IMR-90 (cell line): ENCODE data around the gene TALDO1. TPM values are rescaled to one million over a fixed set of nuclear protein-coding genes. Genes with fewer than 3 reads are reported as not detected.

ENCODE experiments used
- ATAC-seq: fragments of 200-7000 bp; cut with Tn5 transposase; 2 replicates; pipeline ENCODE4 v1.9.1; 2020; ENCODE audit warnings: low read depth, mild to moderate bottlenecking, moderate library complexity
- BruUV-seq: library from RNA; stranded (reverse); fragments of 400-500 nt; replicated peaks from 2 replicates; lab custom pipeline; 2021; lab: Mats Ljungman, UMichigan
- CTCF ChIA-PET: fragments of 300-600 bp; formaldehyde crosslinking; extraction: SDS; loops from one replicate; lab custom pipeline; 2021; ENCODE audit warnings: antibody characterized with exemption; lab: Yijun Ruan, JAX
- POLR2A ChIA-PET: fragments of 300-600 bp; sonication (Branson Sonifier 250); formaldehyde crosslinking; loops from one replicate; lab custom pipeline; 2022; ENCODE audit warnings: antibody characterized with exemption; ENCODE audit not compliant: unreplicated experiment; lab: Charles Lee
- DNase-seq: peaks from one replicate; pipeline ENCODE4 v3.0.0; 2013
- H2AFZ ChIP-seq: replicated peaks from 2 replicates; pipeline ENCODE3; 2013; ENCODE audit warnings: low read length, mild to moderate bottlenecking; ENCODE audit not compliant: poor library complexity
- H2AK5ac ChIP-seq: 2 replicates; pipeline ENCODE4 v1.6.1; 2013; ENCODE audit warnings: low read depth, low read length, inconsistent platforms
- H2AK9ac ChIP-seq: replicated peaks from 2 replicates; pipeline ENCODE3; 2013; ENCODE audit warnings: mild to moderate bottlenecking, low read depth, low read length, moderate library complexity; ENCODE audit not compliant: poor library complexity
- H2BK120ac ChIP-seq: 2 replicates; pipeline ENCODE4 v1.6.1; 2013; ENCODE audit warnings: low read depth, low read length, inconsistent platforms
- H2BK15ac ChIP-seq: 3 replicates; pipeline ENCODE4 v1.6.1; 2013; ENCODE audit warnings: low read depth, low read length, inconsistent platforms
- H2BK20ac ChIP-seq: 2 replicates; pipeline ENCODE4 v1.6.1; 2013; ENCODE audit warnings: low read depth, mild to moderate bottlenecking, inconsistent platforms, low read length, moderate library complexity
- H2BK5ac ChIP-seq: 2 replicates; pipeline ENCODE4 v1.6.1; 2013; ENCODE audit warnings: mild to moderate bottlenecking, low read depth, low read length, inconsistent platforms; ENCODE audit not compliant: poor library complexity, severe bottlenecking
- H3K14ac ChIP-seq: replicated peaks from 2 replicates; pipeline ENCODE4 v1.6.1; 2013; ENCODE audit warnings: low read depth, low read length, inconsistent platforms
- H3K18ac ChIP-seq: 2 replicates; pipeline ENCODE4 v1.6.1; 2013; ENCODE audit warnings: low read depth, low read length, control low read depth
- H3K23ac ChIP-seq: 2 replicates; pipeline ENCODE4 v1.6.1; 2013; ENCODE audit warnings: low read depth, low read length, inconsistent platforms
- H3K27ac ChIP-seq: 2 replicates; pipeline ENCODE4 v1.5.1; 2013; ENCODE audit warnings: mild to moderate bottlenecking, control low read depth, low read length; ENCODE audit not compliant: insufficient read depth
- H3K27me3 ChIP-seq: 2 replicates; pipeline ENCODE4 v1.6.1; 2013; ENCODE audit warnings: low read length; ENCODE audit not compliant: control insufficient read depth, insufficient read depth
- H3K36me3 ChIP-seq: 2 replicates; pipeline ENCODE4 v1.6.1; 2013; ENCODE audit warnings: low read length, mixed read lengths; ENCODE audit not compliant: control insufficient read depth, insufficient read depth
- H3K4ac ChIP-seq: 2 replicates; pipeline ENCODE4 v1.6.1; 2013; ENCODE audit warnings: low read depth, low read length, inconsistent platforms
- H3K4me1 ChIP-seq: 2 replicates; pipeline ENCODE4 v1.6.1; 2013; ENCODE audit warnings: low read length, mixed read lengths; ENCODE audit not compliant: control insufficient read depth, insufficient read depth
- H3K4me2 ChIP-seq: 2 replicates; pipeline ENCODE4 v1.6.1; 2013; ENCODE audit warnings: low read depth, mild to moderate bottlenecking, control low read depth, low read length, moderate library complexity
- H3K4me3 ChIP-seq: 2 replicates; pipeline ENCODE4 v1.5.1; 2013; ENCODE audit warnings: low read depth, mild to moderate bottlenecking, control low read depth, low read length, moderate library complexity; ENCODE audit not compliant: insufficient read depth
- H3K56ac ChIP-seq: 2 replicates; pipeline ENCODE4 v1.6.1; 2013; ENCODE audit warnings: low read length, inconsistent platforms; ENCODE audit not compliant: insufficient read depth; ENCODE audit errors: extremely low read depth
- H3K79me1 ChIP-seq, 2 experiments: 2 replicates each; pipeline ENCODE4 v1.6.1; 2013; ENCODE audit warnings: low read length in 2 of 2, inconsistent platforms in 1 of 2, low read depth in 1 of 2
- H3K9ac ChIP-seq: 2 replicates; pipeline ENCODE4 v1.6.1; 2013; ENCODE audit warnings: low read depth, low read length, control low read depth
- H3K9me1 ChIP-seq: 2 replicates; pipeline ENCODE4 v1.6.1; 2013; ENCODE audit warnings: low read length, inconsistent platforms; ENCODE audit not compliant: insufficient read depth
- H3K9me3 ChIP-seq: 2 replicates; pipeline ENCODE4 v1.6.1; 2013; ENCODE audit warnings: low read length; ENCODE audit not compliant: control insufficient read depth, insufficient read depth
- H4K20me1 ChIP-seq: 2 replicates; pipeline ENCODE4 v1.6.1; 2013; ENCODE audit warnings: low read length, inconsistent platforms; ENCODE audit not compliant: insufficient read depth
- H4K5ac ChIP-seq: 2 replicates; pipeline ENCODE4 v1.6.1; 2013; ENCODE audit warnings: mild to moderate bottlenecking, low read depth, low read length, control low read depth
- H4K8ac ChIP-seq, 2 experiments: 2 replicates each; pipeline ENCODE4 v1.6.1; 2013; ENCODE audit warnings: low read depth in 2 of 2, low read length in 2 of 2, control low read depth in 1 of 2, inconsistent platforms in 1 of 2
- H4K91ac ChIP-seq: 2 replicates; pipeline ENCODE4 v1.6.1; 2013; ENCODE audit warnings: low read depth, low read length, inconsistent platforms; ENCODE audit not compliant: insufficient read depth
- BHLHE40 ChIP-seq: fragments of 150-350 bp; IDR thresholded peaks from 2 replicates; pipeline ENCODE4 v1.6.1; 2016; ENCODE audit warnings: mild to moderate bottlenecking, low read depth, low read length
- CEBPB ChIP-seq: IDR thresholded peaks from 2 replicates; pipeline ENCODE4 v1.6.1; 2012; ENCODE audit warnings: low read depth, low read length, improper control_type of control experiment
- CHD1 ChIP-seq: IDR thresholded peaks from 2 replicates; pipeline ENCODE4 v1.6.1; 2012; ENCODE audit warnings: low read depth, low read length, improper control_type of control experiment
- FOS ChIP-seq: fragments of 150-350 bp; IDR thresholded peaks from 2 replicates; pipeline ENCODE4 v1.6.1; 2016; ENCODE audit warnings: low read depth, low read length
- MAFK ChIP-seq: IDR thresholded peaks from 2 replicates; pipeline ENCODE4 v1.6.1; 2012; ENCODE audit warnings: low read depth, low read length, improper control_type of control experiment
- MAZ ChIP-seq: IDR thresholded peaks from 2 replicates; pipeline ENCODE4 v1.6.1; 2012; ENCODE audit warnings: low read depth, mild to moderate bottlenecking, low read length, improper control_type of control experiment, moderate library complexity, borderline replicate concordance
- MXI1 ChIP-seq: IDR thresholded peaks from 2 replicates; pipeline ENCODE4 v1.6.1; 2012; ENCODE audit warnings: low read depth, mild to moderate bottlenecking, low read length, moderate library complexity, borderline replicate concordance
- NFE2L2 ChIP-seq: fragments of 150-350 bp; IDR thresholded peaks from 2 replicates; pipeline ENCODE4 v1.6.1; 2016; ENCODE audit warnings: low read depth, mild to moderate bottlenecking, low read length
- POLR2A ChIP-seq: IDR thresholded peaks from 2 replicates; pipeline ENCODE4 v1.6.1; 2012; ENCODE audit warnings: mild to moderate bottlenecking, low read depth, low read length
- RAD21 ChIP-seq: IDR thresholded peaks from 2 replicates; pipeline ENCODE4 v1.6.1; 2012; ENCODE audit warnings: low read length, improper control_type of control experiment
- RCOR1 ChIP-seq: IDR thresholded peaks from 2 replicates; pipeline ENCODE4 v1.6.1; 2012; ENCODE audit warnings: mild to moderate bottlenecking, low read length, improper control_type of control experiment; ENCODE audit not compliant: insufficient replicate concordance
- RFX5 ChIP-seq: IDR thresholded peaks from 2 replicates; pipeline ENCODE4 v1.8.0; 2012; ENCODE audit warnings: low read depth, mild to moderate bottlenecking, low read length, moderate library complexity
- SMC3 ChIP-seq: fragments of 150-350 bp; IDR thresholded peaks from 2 replicates; pipeline ENCODE4 v1.6.1; 2016; ENCODE audit warnings: low read depth, mild to moderate bottlenecking, antibody characterized with exemption, low read length, moderate library complexity
- WGBS, 2 experiments: methylation state at CpG; one replicate each; pipeline versions ENCODE4 v1.1.5 to v1.1.7; 2013; ENCODE audit warnings: missing lambda C conversion rate in 2 of 2; ENCODE audit not compliant: insufficient read length in 1 of 2; ENCODE audit errors: extremely low coverage in 2 of 2; 5-methylcytosine and 5-hydroxymethylcytosine counted together
- dilution Hi-C: fragments of 300-500 bp; cut with HindIII; formaldehyde crosslinking; loops from one replicate; pipeline ENCODE4 v1.14.3; 2018; ENCODE audit warnings: low sequenced_read_pairs; ENCODE audit not compliant: unreplicated experiment
- in situ Hi-C: fragments of 300-500 bp; cut with MboI; formaldehyde crosslinking; loops from 3 replicates; pipeline ENCODE4 v1.14.3; 2019; ENCODE audit warnings: low sequenced_read_pairs, inconsistent platforms, mixed read lengths
- intact Hi-C: fragments of 100-400 bp; cut with micrococcal nuclease; formaldehyde crosslinking; loops from 2 replicates; pipeline ENCODE4 v1.10.0; 2022
- polyA plus RNA-seq, 3 experiments: library from polyadenylated mRNA; depleted of rRNA; stranded (reverse); fragments of >200 nt; gene quantifications; 2 replicates each; pipeline ENCODE4 v1.2.3, GENCODE V29; 2012; ENCODE audit warnings: low replicate concordance in 1 of 3
- total RNA-seq: library from RNA; depleted of rRNA; stranded (reverse); fragments of >200 nt; gene quantifications from 2 replicates; pipeline ENCODE4 v1.2.3, GENCODE V29; 2012
- TF ChIP-seq, protein P1 (sequence below): conservative IDR thresholded peaks from 2 replicates; pipeline ENCODE4 v1.5.1; 2012; ENCODE audit warnings: mild to moderate bottlenecking, low read depth, low read length, improper control_type of control experiment

Gene TALDO1
- total and polyA plus RNA-seq, 2 of the 4 experiments (the other 2 are of a cell fraction) = 147 to 210 TPM

DNA sequence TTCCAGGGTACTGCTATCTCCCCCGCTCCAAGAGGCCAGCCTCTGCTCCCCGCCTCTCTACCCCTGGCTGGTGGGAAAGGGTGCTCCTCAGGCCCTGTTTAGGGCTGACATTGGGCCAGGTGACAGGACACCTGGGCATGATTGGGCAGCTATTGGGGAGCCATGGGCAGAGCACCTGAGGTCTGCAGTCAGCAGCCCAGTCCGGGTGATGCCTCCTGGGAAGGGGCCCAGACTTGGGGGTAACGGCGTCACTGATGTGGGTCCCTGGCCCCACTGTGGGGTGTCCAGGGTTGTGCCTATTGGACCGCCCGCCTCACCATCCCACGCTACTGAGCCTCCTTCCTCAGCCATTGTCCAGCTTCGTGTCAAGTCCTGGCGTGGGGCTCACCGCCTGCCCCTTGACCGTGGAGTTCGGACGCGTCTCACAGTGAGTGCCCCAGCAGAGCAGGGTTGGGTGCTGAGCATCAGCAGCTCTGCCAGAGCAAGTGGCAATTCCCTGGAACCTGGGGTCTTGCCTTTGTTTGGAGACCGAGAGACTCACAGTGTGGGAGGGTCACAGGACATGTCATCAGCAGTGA is 32.8 kb downstream of the TALDO1 start:
- no peak overlapping the region for H4K5ac ChIP-seq
- peaks cover 12 to 55% of the 10 kb centered on the region in 2 experiments for H3K79me1 ChIP-seq
- H4K20me1 ChIP-seq = peaks cover 35% of the 10 kb centered on the region
- dilution Hi-C loops = no loop called here
- no peak overlapping the region for H3K56ac ChIP-seq
- POLR2A ChIA-PET = no interaction called here
- H3K4ac ChIP-seq = no peak overlapping the region
- H2AK9ac ChIP-seq = peak overlapping the region; percentile 42
- in situ Hi-C loops = no loop called here
- TF ChIP-seq MAZ (no peak), FOS (no peak), SMC3 (no peak), POLR2A (no peak), RCOR1 (no peak), RFX5 (no peak), BHLHE40 (no peak), MXI1 (no peak), CHD1 (no peak), CEBPB (no peak), RAD21 (no peak), NFE2L2 (no peak), MAFK (no peak)
- TF ChIP-seq, protein P1, sequence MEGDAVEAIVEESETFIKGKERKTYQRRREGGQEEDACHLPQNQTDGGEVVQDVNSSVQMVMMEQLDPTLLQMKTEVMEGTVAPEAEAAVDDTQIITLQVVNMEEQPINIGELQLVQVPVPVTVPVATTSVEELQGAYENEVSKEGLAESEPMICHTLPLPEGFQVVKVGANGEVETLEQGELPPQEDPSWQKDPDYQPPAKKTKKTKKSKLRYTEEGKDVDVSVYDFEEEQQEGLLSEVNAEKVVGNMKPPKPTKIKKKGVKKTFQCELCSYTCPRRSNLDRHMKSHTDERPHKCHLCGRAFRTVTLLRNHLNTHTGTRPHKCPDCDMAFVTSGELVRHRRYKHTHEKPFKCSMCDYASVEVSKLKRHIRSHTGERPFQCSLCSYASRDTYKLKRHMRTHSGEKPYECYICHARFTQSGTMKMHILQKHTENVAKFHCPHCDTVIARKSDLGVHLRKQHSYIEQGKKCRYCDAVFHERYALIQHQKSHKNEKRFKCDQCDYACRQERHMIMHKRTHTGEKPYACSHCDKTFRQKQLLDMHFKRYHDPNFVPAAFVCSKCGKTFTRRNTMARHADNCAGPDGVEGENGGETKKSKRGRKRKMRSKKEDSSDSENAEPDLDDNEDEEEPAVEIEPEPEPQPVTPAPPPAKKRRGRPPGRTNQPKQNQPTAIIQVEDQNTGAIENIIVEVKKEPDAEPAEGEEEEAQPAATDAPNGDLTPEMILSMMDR = no peak
- H2AFZ ChIP-seq = peak overlapping the region; percentile 14
- no peak overlapping the region for H3K4me3 ChIP-seq
- 96% methylated on average over 13 of the region's 16 CpGs; no CpG with 5 or more reads in 1 of the 2 experiments for WGBS, 2 experiments
- H3K36me3 ChIP-seq = peaks cover 14% of the 10 kb centered on the region
- intact Hi-C loops = no loop called here
- no peaks in the 10 kb centered on the region for H3K9me3 ChIP-seq
- no peak overlapping the region for H3K23ac ChIP-seq
- no peak overlapping the region for H3K4me2 ChIP-seq
- peaks cover 7% of the 10 kb centered on the region; the same call in 1 of the 2 replicates for H3K9me1 ChIP-seq
- no peak overlapping the region for H2AK5ac ChIP-seq
- DNase-seq (no peak), ATAC-seq (no peak)
- BruUV-seq = no TSS peak
- no peak overlapping the region for H2BK15ac ChIP-seq
- H3K27me3 ChIP-seq = no peaks in the 10 kb centered on the region
- H3K4me1 ChIP-seq = peaks cover 17% of the 10 kb centered on the region
- no peak overlapping the region for H3K9ac ChIP-seq
- H3K18ac ChIP-seq = no peak overlapping the region
- CTCF ChIA-PET = no interaction called here
- no peak overlapping the region for H3K14ac ChIP-seq
- H4K8ac ChIP-seq = no peak overlapping the region
- H2BK120ac ChIP-seq = no peak overlapping the region
- no peak overlapping the region for H3K27ac ChIP-seq
- no peak overlapping the region for H2BK5ac ChIP-seq
- H2BK20ac ChIP-seq = no peak overlapping the region
- no peak overlapping the region for H4K91ac ChIP-seq
